NCI-H1436 (cell line): ENCODE measurements around the gene LAX1.
"Not testable (repeated sequence)": the region's sequence is repeated elsewhere in the genome, so short reads cannot be mapped to it uniquely, and the experiment has no call there.

Source experiments
- DNase-seq: peaks from one replicate; lab custom pipeline; 2025; lab: John Stamatoyannopoulos, UW

The LAX1 gene

GRCh38 chr1:203769505-203770343 is 4.7 kb downstream of the LAX1 start:
- peak; percentile 69 for DNase-seq

- no peak for DNase-seq
These were observed 6.9 kb downstream of the LAX1 start for GRCh38 chr1:203771901-203772301.

- no peak for DNase-seq
These were observed 7.9 kb downstream of the LAX1 start for GRCh38 chr1:203772836-203773235.

- no peak for DNase-seq
These were observed 11.7 kb downstream of the LAX1 start for GRCh38 chr1:203776636-203777035.

- no peak for DNase-seq
These were observed 12.6 kb downstream of the LAX1 start for GRCh38 chr1:203777596-203777995.

GRCh38 chr1:203778146-203778545 is 13.2 kb downstream of the LAX1 start:
- DNase-seq = no peak

- DNase-seq = no peak
These were observed 13.8 kb downstream of the LAX1 start for GRCh38 chr1:203778789-203779188.

- no peak for DNase-seq
These were observed 17.0 kb downstream of the LAX1 start for GRCh38 chr1:203781962-203782361.

- DNase-seq = no peak
These were observed 25.0 kb downstream of the LAX1 start for GRCh38 chr1:203789966-203790365.

GRCh38 chr1:203791498-203791897 is 26.5 kb downstream of the LAX1 start:
- no peak for DNase-seq

- no peak for DNase-seq
These were observed 27.5 kb downstream of the LAX1 start for GRCh38 chr1:203792486-203792885.

GRCh38 chr1:203793561-203793960 is 28.6 kb downstream of the LAX1 start:
- not testable (repeated sequence) for DNase-seq

- no peak for DNase-seq
These were observed 29.9 kb downstream of the LAX1 start for GRCh38 chr1:203794764-203795440.

- peak; percentile 99 for DNase-seq
These were observed 30.7 kb downstream of the LAX1 start, which contains the start of the genes ZBED6 and ZC3H11A for GRCh38 chr1:203795441-203796235. TSS of gene ZBED6 (plus strand) at chr1:203795623. CDS start at chr1:203797523, 1,900 bp downstream. TSS of gene ZC3H11A (plus strand) at chr1:203795623. CDS start at chr1:203817071, 21,448 bp downstream.

- peak; percentile 14 for DNase-seq
These were observed 31.2 kb downstream of the LAX1 start for GRCh38 chr1:203796236-203796605.

GRCh38 chr1:203797216-203797615 is 32.2 kb downstream of the LAX1 start:
- no peak for DNase-seq

- no peak for DNase-seq
These were observed 33.1 kb downstream of the LAX1 start for GRCh38 chr1:203797948-203798655.

- DNase-seq = no peak
These were observed 34.2 kb downstream of the LAX1 start for GRCh38 chr1:203799157-203799556.

GRCh38 chr1:203799971-203800370 is 35.0 kb downstream of the LAX1 start:
- DNase-seq = no peak

- no peak for DNase-seq
These were observed 40.7 kb downstream of the LAX1 start for GRCh38 chr1:203805689-203806088.

GRCh38 chr1:203807196-203807595 is 42.2 kb downstream of the LAX1 start:
- DNase-seq = no peak
